Vagina (tissue), 2 donors: ENCODE results near the gene ZNF438. TPM values are rescaled to one million over a fixed set of nuclear protein-coding genes. Genes with fewer than 3 reads are reported as not detected.

ENCODE experiments used
- DNase-seq, 2 donors: peaks; one replicate each; pipeline ENCODE4 v3.0.0-alpha.2; 2017; ENCODE audit errors: extremely low spot score in 2 of 2
- H3K27ac ChIP-seq: fragments of 200-600 bp; sonication (generic); one replicate; pipeline ENCODE4 v1.5.1; 2019
- H3K27me3 ChIP-seq: fragments of 200-600 bp; sonication (generic); one replicate; pipeline ENCODE4 v1.5.1; 2019
- H3K36me3 ChIP-seq, 2 donors: fragments of 200-600 bp; sonication (generic); one replicate each; pipeline ENCODE4 v1.5.1; 2017 to 2019
- H3K4me1 ChIP-seq: fragments of 200-600 bp; sonication (generic); one replicate; pipeline ENCODE4 v1.5.1; 2019
- H3K4me3 ChIP-seq, 2 donors: fragments of 200-600 bp; sonication (generic); 1 replicate in 1 of 2; 2 replicates in 1 of 2; pipeline ENCODE4 v1.5.1; 2016 to 2019
- H3K9me3 ChIP-seq: fragments of 200-600 bp; sonication (generic); one replicate; pipeline ENCODE4 v1.5.1; 2019
- POLR2A ChIP-seq, 2 donors: fragments of 450-650 bp; IDR thresholded peaks; one replicate each; pipeline ENCODE4 v1.6.1; 2017; ENCODE audit warnings: antibody characterized with exemption in 2 of 2, mild to moderate bottlenecking in 2 of 2, moderate library complexity in 2 of 2
- POLR2AphosphoS5 ChIP-seq, 2 donors: sonication (generic); formaldehyde crosslinking; IDR thresholded peaks; one replicate each; pipeline ENCODE4 v1.9.0; 2017; ENCODE audit warnings: antibody characterized with exemption in 2 of 2, mild to moderate bottlenecking in 2 of 2, low read depth in 1 of 2; ENCODE audit not compliant: insufficient read depth in 1 of 2
- intact Hi-C: fragments of 100-400 bp; cut with DNase I; formaldehyde crosslinking; loops from one replicate; pipeline ENCODE4 v1.15.1; 2023
- total RNA-seq: library from RNA; depleted of rRNA; stranded (reverse); fragments of >200 nt; gene quantifications from one replicate; pipeline ENCODE4 v1.2.3, GENCODE V29; 2016
- TF ChIP-seq, protein P1 (sequence below), 3 experiments: fragments of 450-650 bp in 2 of 3; fragments of 200-600 bp in 1 of 3; sonication (generic) in 1 of 3; IDR thresholded peaks; one replicate each; pipeline ENCODE4 v1.5.1; 2017 to 2019; ENCODE audit warnings: antibody characterized with exemption in 3 of 3, mild to moderate bottlenecking in 2 of 3, moderate library complexity in 2 of 3

The ZNF438 gene
- total RNA-seq, 1 donor from 2014 or later: 11.8 TPM

DNA sequence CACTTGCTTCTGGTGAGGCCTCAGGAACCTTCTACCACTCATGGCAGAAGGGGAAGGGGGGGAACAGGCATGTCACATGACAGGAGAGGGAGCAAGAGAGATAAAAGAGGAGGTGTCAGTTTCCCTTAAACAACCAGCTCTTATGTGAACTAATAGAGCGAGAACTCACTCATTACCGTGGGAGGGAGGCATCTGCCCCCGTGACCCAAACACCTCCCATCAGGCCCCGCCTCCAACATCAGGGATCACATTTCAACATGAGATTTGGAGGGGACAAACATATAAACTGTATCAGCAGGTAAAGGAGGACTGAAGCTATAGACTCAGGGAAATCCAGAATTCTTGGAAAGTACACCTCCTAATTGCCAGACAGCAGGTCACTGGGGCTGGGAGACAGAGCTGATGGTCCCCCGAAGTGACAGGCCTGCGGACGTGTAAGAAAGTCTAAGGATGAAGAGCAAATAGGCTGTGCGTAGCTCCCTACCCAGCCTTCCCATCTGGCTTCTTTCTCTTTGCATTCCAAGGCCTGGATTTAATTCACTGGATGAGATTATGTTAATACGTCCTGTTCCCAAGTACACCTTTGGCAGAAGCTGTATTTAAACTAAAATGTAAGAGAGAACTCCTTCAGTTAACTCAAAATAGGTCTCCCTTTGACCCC lies 215.4 kb downstream of the ZNF438 start:
- intact Hi-C loops: no loop called here
- Histone ChIP-seq H3K9me3 (no peaks in the 10 kb centered on the region), H3K27ac (peak overlapping the region; percentile 85), H3K4me1 (peaks cover 88% of the 10 kb centered on the region), H3K4me3 (no peak overlapping the region), H3K27me3 (no peaks in the 10 kb centered on the region), H3K36me3 (no peaks in the 10 kb centered on the region)
- DNase-seq: no peak
- no peak for TF ChIP-seq POLR2AphosphoS5 (IDR thresholded peaks at IDR 0.05; ENCODE audit: insufficient read depth in 1 of 2, low read depth in 1 of 2)
- no peak for TF ChIP-seq POLR2A (IDR thresholded peaks at IDR 0.05)
- TF ChIP-seq, protein P1, sequence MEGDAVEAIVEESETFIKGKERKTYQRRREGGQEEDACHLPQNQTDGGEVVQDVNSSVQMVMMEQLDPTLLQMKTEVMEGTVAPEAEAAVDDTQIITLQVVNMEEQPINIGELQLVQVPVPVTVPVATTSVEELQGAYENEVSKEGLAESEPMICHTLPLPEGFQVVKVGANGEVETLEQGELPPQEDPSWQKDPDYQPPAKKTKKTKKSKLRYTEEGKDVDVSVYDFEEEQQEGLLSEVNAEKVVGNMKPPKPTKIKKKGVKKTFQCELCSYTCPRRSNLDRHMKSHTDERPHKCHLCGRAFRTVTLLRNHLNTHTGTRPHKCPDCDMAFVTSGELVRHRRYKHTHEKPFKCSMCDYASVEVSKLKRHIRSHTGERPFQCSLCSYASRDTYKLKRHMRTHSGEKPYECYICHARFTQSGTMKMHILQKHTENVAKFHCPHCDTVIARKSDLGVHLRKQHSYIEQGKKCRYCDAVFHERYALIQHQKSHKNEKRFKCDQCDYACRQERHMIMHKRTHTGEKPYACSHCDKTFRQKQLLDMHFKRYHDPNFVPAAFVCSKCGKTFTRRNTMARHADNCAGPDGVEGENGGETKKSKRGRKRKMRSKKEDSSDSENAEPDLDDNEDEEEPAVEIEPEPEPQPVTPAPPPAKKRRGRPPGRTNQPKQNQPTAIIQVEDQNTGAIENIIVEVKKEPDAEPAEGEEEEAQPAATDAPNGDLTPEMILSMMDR (IDR thresholded peaks at IDR 0.05): no peak

DNA sequence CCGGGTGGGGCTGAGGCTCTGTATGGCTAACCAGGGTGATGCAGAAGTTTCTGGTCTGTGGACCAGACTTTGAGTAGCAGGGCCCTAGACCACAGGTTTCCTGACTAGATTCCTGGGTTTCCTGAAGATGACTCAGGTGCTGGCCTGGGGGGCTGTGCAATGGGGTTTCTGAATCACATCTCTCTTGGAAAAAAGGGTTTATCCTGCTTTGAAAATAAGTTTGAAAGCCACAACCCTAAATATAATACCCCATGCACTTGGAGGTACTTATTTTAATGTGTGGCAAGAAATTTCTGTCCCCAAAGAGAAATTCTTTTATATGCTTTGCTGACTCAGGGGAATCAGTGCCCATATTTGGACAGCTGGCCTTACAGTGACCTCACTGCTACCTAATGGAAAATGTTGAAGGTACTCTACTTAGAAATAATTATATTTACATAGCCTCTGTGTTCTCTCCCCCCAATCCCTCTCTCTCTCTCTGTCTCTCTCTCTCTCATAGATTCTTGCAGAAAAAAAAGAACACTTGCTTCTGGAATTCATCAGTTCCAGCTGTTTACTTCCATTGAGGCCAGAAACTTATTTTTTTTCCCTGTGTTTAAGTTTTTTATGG lies 217.7 kb downstream of the ZNF438 start:
- peaks cover 88% of the 10 kb centered on the region for H3K4me1 ChIP-seq

DNA sequence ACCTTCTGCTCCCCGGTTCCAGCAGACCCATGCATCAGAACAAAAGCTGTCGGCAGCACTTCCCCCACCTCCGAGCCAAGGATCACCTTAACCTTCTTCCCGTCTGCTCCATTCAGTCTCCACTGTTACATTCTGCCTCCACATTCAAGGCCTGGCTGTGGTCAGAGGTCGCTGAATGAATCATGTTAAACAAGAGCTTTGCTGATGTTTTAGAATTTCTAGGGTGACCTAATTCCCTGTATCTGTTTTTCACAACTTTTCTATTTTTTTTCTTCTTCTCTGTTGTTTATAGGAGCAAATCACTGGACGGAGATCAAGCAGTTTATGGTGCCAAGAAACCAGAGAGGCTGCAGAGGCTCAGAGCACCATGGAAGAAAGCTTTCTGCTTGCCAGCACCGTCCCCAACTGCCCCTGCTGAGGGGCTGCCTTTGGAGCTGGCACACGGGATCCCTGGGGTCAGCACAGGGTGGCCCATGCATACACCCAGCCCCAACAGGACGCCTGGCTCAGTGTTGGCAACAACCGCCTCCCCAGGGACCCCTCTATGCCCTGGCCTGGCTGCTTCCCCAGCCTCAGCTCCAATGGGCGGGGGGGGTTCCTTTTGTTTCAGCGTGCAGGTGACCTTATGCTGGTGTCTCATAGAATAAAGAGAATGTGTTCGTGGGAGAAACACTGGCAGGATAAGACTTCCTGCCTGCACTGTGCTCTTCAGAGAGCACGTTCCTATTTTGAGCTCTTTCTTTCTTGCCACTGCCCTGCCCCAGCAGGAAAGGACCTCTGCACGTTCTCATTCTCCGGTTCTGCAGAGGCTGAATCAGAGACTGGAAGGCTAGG lies 219.4 kb downstream of the ZNF438 start:
- intact Hi-C loops: loop anchor here (5.0 kb wide), 1 partner anchor 220 kb away; the partner anchor contains the start of gene ZNF438
- H3K36me3 ChIP-seq: no peaks in the 10 kb centered on the region
- peak overlapping the region in 1 of 2 donors; percentile 22 for H3K4me3 ChIP-seq
- H3K9me3 ChIP-seq: no peaks in the 10 kb centered on the region
- TF ChIP-seq, protein P1 (IDR thresholded peaks at IDR 0.05): no peak
- peak in 1 of 2 donors; percentile 79 for TF ChIP-seq POLR2AphosphoS5 (IDR thresholded peaks at IDR 0.05; ENCODE audit: insufficient read depth in 1 of 2, low read depth in 1 of 2)
- TF ChIP-seq POLR2A (IDR thresholded peaks at IDR 0.05): no peak
- DNase-seq: peak in 1 of 2 donors; percentile 95
- H3K27me3 ChIP-seq: no peaks in the 10 kb centered on the region
- peak overlapping the region; percentile 85 for H3K27ac ChIP-seq
- H3K4me1 ChIP-seq: peaks cover 79% of the 10 kb centered on the region

More for the DNA sequence above, 217.7 kb downstream of the ZNF438 start:
- Histone ChIP-seq H3K27ac (peak overlapping the region; percentile 85), H3K27me3 (no peaks in the 10 kb centered on the region), H3K9me3 (no peaks in the 10 kb centered on the region), H3K4me3 (no peak overlapping the region), H3K36me3 (no peaks in the 10 kb centered on the region)
- TF ChIP-seq POLR2AphosphoS5 (IDR thresholded peaks at IDR 0.05; ENCODE audit: insufficient read depth in 1 of 2, low read depth in 1 of 2) (no peak), POLR2A (IDR thresholded peaks at IDR 0.05) (no peak)
- TF ChIP-seq, protein P1 (IDR thresholded peaks at IDR 0.05): no peak
- no peak for DNase-seq
- intact Hi-C loops: loop anchor here (5.0 kb wide), 1 partner anchor 218 kb away; the partner anchor contains the start of gene ZNF438

DNA sequence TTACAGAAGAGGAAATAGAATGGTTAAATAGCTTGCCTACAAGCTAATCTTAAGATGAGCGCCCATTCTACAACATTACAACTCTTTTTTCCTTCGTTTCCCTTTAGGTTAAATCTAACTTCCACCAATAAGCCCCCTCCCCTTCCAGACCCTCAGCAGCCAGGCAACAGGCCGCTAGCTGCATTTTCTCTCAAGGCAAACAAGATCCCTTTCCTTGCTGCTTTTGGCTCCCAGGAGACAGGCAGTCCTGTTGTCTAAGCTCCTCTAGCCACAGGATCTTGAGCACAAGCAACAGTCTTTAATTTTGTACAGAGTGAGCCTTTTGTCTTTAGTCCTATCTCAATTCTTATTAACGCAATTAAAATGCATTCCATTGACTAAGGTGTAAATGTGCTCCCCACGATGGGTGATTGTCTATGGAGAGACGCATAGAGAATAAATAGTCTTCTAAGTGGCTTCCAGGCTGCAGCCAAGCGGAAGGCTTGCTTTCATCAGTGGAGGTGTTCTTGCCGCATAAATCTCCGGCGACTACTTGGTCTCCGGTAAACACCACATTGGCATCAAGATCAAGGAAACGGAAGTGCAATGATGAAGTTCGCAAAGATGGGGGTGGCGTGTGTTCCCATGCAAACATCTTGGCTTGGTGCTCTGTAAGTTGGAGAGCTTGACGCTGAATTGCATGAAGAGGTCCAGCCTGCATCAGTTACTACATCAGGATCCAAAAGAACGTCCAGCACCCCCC lies 220.2 kb downstream of the ZNF438 start:
- H3K27ac ChIP-seq: peak overlapping the region; percentile 85
- H3K4me3 ChIP-seq: no peak overlapping the region
- no peak for DNase-seq
- H3K27me3 ChIP-seq: no peaks in the 10 kb centered on the region
- H3K9me3 ChIP-seq: no peaks in the 10 kb centered on the region
- intact Hi-C loops: loop anchor here (5.0 kb wide), 1 partner anchor 221 kb away; the partner anchor contains the start of gene ZNF438
- peaks cover 74% of the 10 kb centered on the region for H3K4me1 ChIP-seq
- TF ChIP-seq, protein P1 (IDR thresholded peaks at IDR 0.05): no peak
- no peak for TF ChIP-seq POLR2AphosphoS5 (IDR thresholded peaks at IDR 0.05; ENCODE audit: insufficient read depth in 1 of 2, low read depth in 1 of 2)
- no peak for TF ChIP-seq POLR2A (IDR thresholded peaks at IDR 0.05)
- H3K36me3 ChIP-seq: no peaks in the 10 kb centered on the region
